OCI-LY1 (cell line): ENCODE results near the gene ALPK3.

Experiments
- CTCF ChIP-seq: fragments of 200-600 bp; sonication (generic), shearing (Covaris generic); IDR thresholded peaks from 2 replicates; pipeline ENCODE4 v1.5.1; 2017; ENCODE audit warnings: mild to moderate bottlenecking, antibody characterized with exemption, low read length, moderate library complexity, mixed read lengths
- EZH2 ChIP-seq: fragments of 200-600 bp; sonication (generic), shearing (Covaris generic); IDR thresholded peaks from 2 replicates; pipeline ENCODE4 v1.8.0; 2017; ENCODE audit warnings: borderline replicate concordance, mixed run types, mild to moderate bottlenecking, antibody characterized with exemption, low read length, moderate library complexity, mixed read lengths

GRCh38 chr15:84883466-84883865 lies 66.3 kb downstream of the ALPK3 start:
- TF ChIP-seq CTCF (no peak), EZH2 (no peak)
